GM23338 (cell line): Measurements from ENCODE around the gene FLNA. TPM values are rescaled to one million over a fixed set of nuclear protein-coding genes. Genes with fewer than 3 reads are reported as not detected.

ENCODE experiments used
- ATAC-seq: fragments of 200-7000 bp; cut with Tn5 transposase; 3 replicates; pipeline ENCODE4 v1.9.1; 2020
- DNase-seq: peaks from one replicate; pipeline ENCODE4 v3.0.0-alpha.2; 2015; ENCODE audit warnings: low spot score
- H2AFZ ChIP-seq: fragments of 200-600 bp; sonication (generic); 2 replicates; pipeline ENCODE4 v1.8.0; 2016; ENCODE audit warnings: antibody characterized with exemption, mild to moderate bottlenecking, moderate library complexity
- H3F3A ChIP-seq: fragments of 200-600 bp; sonication (generic); replicated peaks from 2 replicates; pipeline ENCODE4 v1.8.0; 2017; ENCODE audit warnings: antibody characterized with exemption, mixed run types, low read depth
- H3K27ac ChIP-seq: fragments of 200-600 bp; sonication (generic); 2 replicates; pipeline ENCODE4 v1.6.1; 2016; ENCODE audit warnings: low read depth
- H3K27me3 ChIP-seq: fragments of 200-600 bp; sonication (generic); 2 replicates; pipeline ENCODE4 v1.8.0; 2016; ENCODE audit warnings: mild to moderate bottlenecking, mixed run types, moderate library complexity; ENCODE audit not compliant: insufficient read depth
- H3K36me3 ChIP-seq: fragments of 200-600 bp; sonication (generic); 2 replicates; pipeline ENCODE4 v1.8.0; 2016; ENCODE audit warnings: mild to moderate bottlenecking; ENCODE audit not compliant: insufficient read depth
- H3K4me1 ChIP-seq: fragments of 200-600 bp; sonication (generic); 2 replicates; pipeline ENCODE4 v1.8.0; 2016; ENCODE audit warnings: mild to moderate bottlenecking, moderate library complexity; ENCODE audit not compliant: insufficient read depth
- H3K4me2 ChIP-seq: fragments of 200-600 bp; sonication (generic); 2 replicates; pipeline ENCODE4 v1.7.1; 2017; ENCODE audit warnings: mixed run types
- H3K4me3 ChIP-seq: fragments of 200-600 bp; sonication (generic); 2 replicates; pipeline ENCODE4 v1.6.1; 2016; ENCODE audit warnings: mixed run types
- H3K79me2 ChIP-seq: fragments of 200-600 bp; sonication (generic); replicated peaks from 2 replicates; pipeline ENCODE4 v1.8.0; 2017; ENCODE audit warnings: mild to moderate bottlenecking; ENCODE audit not compliant: insufficient read depth
- H3K9me2 ChIP-seq: fragments of 200-600 bp; sonication (generic); 2 replicates; pipeline ENCODE4 v1.8.0; 2017; ENCODE audit not compliant: insufficient read depth
- H4K20me1 ChIP-seq: fragments of 200-600 bp; sonication (generic); replicated peaks from 2 replicates; pipeline ENCODE4 v1.8.0; 2017; ENCODE audit warnings: mild to moderate bottlenecking; ENCODE audit not compliant: insufficient read depth
- H3K27ac Mint-ChIP-seq: 2 replicates; pipeline ENCODE4 v1.8.0; 2020; ENCODE audit warnings: inconsistent platforms, mild to moderate bottlenecking, moderate library complexity, mixed read lengths
- H3K27me3 Mint-ChIP-seq: 3 replicates; pipeline ENCODE4 v1.8.0; 2022; ENCODE audit warnings: low read depth, mild to moderate bottlenecking, moderate library complexity, mixed read lengths, inconsistent platforms; ENCODE audit not compliant: insufficient read depth, poor library complexity
- H3K36me3 Mint-ChIP-seq: 3 replicates; pipeline ENCODE4 v1.8.0; 2021; ENCODE audit warnings: low read depth, mild to moderate bottlenecking, inconsistent platforms, moderate library complexity, mixed read lengths
- H3K4me1 Mint-ChIP-seq: 3 replicates; pipeline ENCODE4 v1.8.0; 2020; ENCODE audit warnings: mild to moderate bottlenecking, inconsistent platforms, mixed read lengths
- H3K4me3 Mint-ChIP-seq: 3 replicates; pipeline ENCODE4 v1.8.0; 2021; ENCODE audit warnings: moderate library complexity, mild to moderate bottlenecking, inconsistent platforms, mixed read lengths
- H3K9me3 Mint-ChIP-seq: 3 replicates; pipeline ENCODE4 v1.8.0; 2020; ENCODE audit warnings: moderate library complexity, mild to moderate bottlenecking, inconsistent platforms, mixed read lengths
- CREB1 ChIP-seq: fragments of 250-450 bp; sonication (Bioruptor Pico); IDR thresholded peaks from 2 replicates; pipeline ENCODE4 v1.5.0; 2020; ENCODE audit warnings: low read depth, mild to moderate bottlenecking, moderate library complexity
- CTCF ChIP-seq, 2 experiments: fragments of 200-600 bp in 1 of 2; sonication (generic) in 1 of 2; conservative IDR thresholded peaks; 2 replicates each; pipeline versions ENCODE4 v1.5.1 to v1.6.1; 2016 to 2017; ENCODE audit warnings: antibody characterized with exemption in 2 of 2, low read depth in 2 of 2, mild to moderate bottlenecking in 2 of 2, moderate library complexity in 1 of 2
- ETS1 ChIP-seq: IDR thresholded peaks from 2 replicates; pipeline ENCODE4 v1.6.1; 2016; ENCODE audit warnings: antibody characterized with exemption
- EZH2 ChIP-seq: fragments of 200-600 bp; sonication (generic); IDR thresholded peaks from one replicate; pipeline ENCODE4 v1.8.0; 2017; ENCODE audit warnings: antibody characterized with exemption, mild to moderate bottlenecking, low read depth; ENCODE audit not compliant: unreplicated experiment
- EZH2phosphoT487 ChIP-seq: fragments of 200-600 bp; sonication (generic); IDR thresholded peaks from one replicate; pipeline ENCODE4 v1.8.1; 2018; ENCODE audit warnings: antibody characterized with exemption; ENCODE audit not compliant: unreplicated experiment
- JUNB ChIP-seq: IDR thresholded peaks from one replicate; pipeline ENCODE4 v1.6.1; 2016; ENCODE audit warnings: antibody characterized with exemption; ENCODE audit not compliant: unreplicated experiment
- NANOG ChIP-seq: IDR thresholded peaks from 2 replicates; pipeline ENCODE4 v1.6.1; 2016; ENCODE audit warnings: antibody characterized with exemption, borderline replicate concordance
- POLR2AphosphoS5 ChIP-seq: IDR thresholded peaks from 2 replicates; pipeline ENCODE4 v1.6.1; 2016; ENCODE audit warnings: antibody characterized with exemption, low read depth
- REST ChIP-seq: IDR thresholded peaks from one replicate; pipeline ENCODE4 v1.6.1; 2018; ENCODE audit warnings: antibody characterized with exemption; ENCODE audit not compliant: unreplicated experiment
- STAT1 ChIP-seq: IDR thresholded peaks from one replicate; pipeline ENCODE4 v1.6.1; 2016; ENCODE audit warnings: antibody characterized with exemption; ENCODE audit not compliant: unreplicated experiment
- ZNF114 ChIP-seq: fragments of 250-450 bp; sonication (Bioruptor Pico); IDR thresholded peaks from 2 replicates; pipeline ENCODE4 v1.5.0; 2020; ENCODE audit warnings: mild to moderate bottlenecking, moderate library complexity
- ZNF331 ChIP-seq: fragments of 250-450 bp; sonication (Bioruptor Pico); IDR thresholded peaks from 2 replicates; pipeline ENCODE4 v1.5.0; 2020; ENCODE audit warnings: low read depth, mild to moderate bottlenecking, moderate library complexity
- polyA plus RNA-seq: library from polyadenylated mRNA; unstranded; fragments of >200 nt; fragmentation: Nextera tagmentation; extraction: Ambion mirVana; gene quantifications from 2 replicates; pipeline ENCODE4 v1.2.1, GENCODE V29; 2016
- total RNA-seq: library from RNA; depleted of rRNA; stranded (reverse); fragments of >200 nt; shearing (Covaris generic); gene quantifications from 2 replicates; pipeline ENCODE4 v1.2.3, GENCODE V29; 2014

FLNA gene
- total and polyA plus RNA-seq, 2 experiments from 2014 or later, result 579 to 1,445 TPM

GRCh38 chrX:154355776-154356140 lies 18.7 kb downstream of the FLNA start:
- Histone ChIP-seq H3K4me1 (no peaks in the 10 kb centered on the region), H3K27me3 (no peaks in the 10 kb centered on the region), H3K36me3 (peaks cover 17% of the 10 kb centered on the region), H2AFZ (no peak overlapping the region), H3K4me3 (no peak overlapping the region), H4K20me1 (no peaks in the 10 kb centered on the region), H3K4me2 (no peak overlapping the region), H3K9me2 (no peaks in the 10 kb centered on the region), H3K27ac (no peak overlapping the region), H3F3A (peaks cover 6% of the 10 kb centered on the region), H3K79me2 (no peaks in the 10 kb centered on the region)
- Mint-ChIP-seq H3K4me3 (no peak overlapping the region), H3K27ac (no peak overlapping the region), H3K36me3 (peaks cover 71% of the 10 kb centered on the region), H3K4me1 (no peaks in the 10 kb centered on the region; the same call in 2 of the 3 replicates), H3K9me3 (no peaks in the 10 kb centered on the region; the same call in 2 of the 3 replicates), H3K27me3 (peaks cover 5% of the 10 kb centered on the region)
- TF ChIP-seq STAT1, result no peak
- TF ChIP-seq CREB1, result no peak
- TF ChIP-seq POLR2AphosphoS5, result no peak
- TF ChIP-seq NANOG, result no peak
- no peak for TF ChIP-seq JUNB
- no peak for TF ChIP-seq ZNF114 (CRISPR knock-in tag)
- no peak for TF ChIP-seq CTCF (conservative IDR thresholded peaks at IDR 0.05; ENCODE audit: low read depth in 2 of 2)
- TF ChIP-seq REST, result no peak
- ATAC-seq (no peak), DNase-seq (no peak)

GRCh38 chrX:154355094-154355775 lies 19.2 kb downstream of the FLNA start:
- no peaks in the 10 kb centered on the region for H4K20me1 ChIP-seq
- H2AFZ ChIP-seq, result no peak overlapping the region
- no peak overlapping the region for H3K27ac Mint-ChIP-seq
- ATAC-seq, result no peak
- H3K4me3 ChIP-seq, result no peak overlapping the region
- no peaks in the 10 kb centered on the region for H3K79me2 ChIP-seq
- no peaks in the 10 kb centered on the region for H3K4me1 ChIP-seq
- H3K4me1 Mint-ChIP-seq, result no peaks in the 10 kb centered on the region; the same call in 2 of the 3 replicates
- no peak for DNase-seq
- peaks cover 6% of the 10 kb centered on the region for H3F3A ChIP-seq
- H3K9me2 ChIP-seq, result no peaks in the 10 kb centered on the region
- H3K4me2 ChIP-seq, result no peak overlapping the region
- peaks cover 2% of the 10 kb centered on the region for H3K27me3 Mint-ChIP-seq
- H3K36me3 ChIP-seq, result peaks cover 17% of the 10 kb centered on the region
- no peak overlapping the region for H3K4me3 Mint-ChIP-seq
- H3K9me3 Mint-ChIP-seq, result no peaks in the 10 kb centered on the region; the same call in 2 of the 3 replicates
- no peaks in the 10 kb centered on the region for H3K27me3 ChIP-seq
- no peak overlapping the region for H3K27ac ChIP-seq
- H3K36me3 Mint-ChIP-seq, result peaks cover 72% of the 10 kb centered on the region
- no peak for TF ChIP-seq CREB1
- TF ChIP-seq ZNF114 (CRISPR knock-in tag), result no peak
- no peak for TF ChIP-seq STAT1
- no peak for TF ChIP-seq EZH2
- TF ChIP-seq JUNB, result no peak
- no peak for TF ChIP-seq ETS1
- TF ChIP-seq NANOG, result no peak
- TF ChIP-seq ZNF331, result no peak
- TF ChIP-seq EZH2phosphoT487, result no peak
- TF ChIP-seq REST, result no peak
